HepG2 (cell line): ENCODE data around the gene WNT4. TPM values are rescaled to one million over a fixed set of nuclear protein-coding genes. Genes with fewer than 3 reads are reported as not detected.

Source experiments
- CERS6 ChIP-seq: sonication (generic); formaldehyde crosslinking; IDR thresholded peaks from 2 replicates; pipeline ENCODE4 v1.5.0; 2020; ENCODE audit warnings: missing genetic modification reagents
- STAT6 ChIP-seq: sonication (generic); formaldehyde crosslinking; IDR thresholded peaks from 2 replicates; pipeline ENCODE4 v1.4.0; 2020; ENCODE audit warnings: missing genetic modification reagents, mild to moderate bottlenecking, borderline replicate concordance
- ZNF574 ChIP-seq: sonication (generic); formaldehyde crosslinking; IDR thresholded peaks from 2 replicates; pipeline ENCODE4 v1.4.0; 2020; ENCODE audit warnings: missing genetic modification reagents
- ZUFSP ChIP-seq: sonication (generic); formaldehyde crosslinking; IDR thresholded peaks from 2 replicates; pipeline ENCODE4 v1.9.0; 2021; ENCODE audit warnings: missing genetic modification reagents, mild to moderate bottlenecking, borderline replicate concordance
- polyA plus RNA-seq, 8 experiments: library from polyadenylated mRNA; depleted of rRNA in 3 of 8; stranded (reverse) in 7 of 8; unstranded in 1 of 8; fragments of >200 nt; fragmentation: Illumina TruSeq in 4 of 8; extraction: Trizol in 4 of 8; gene quantifications; 2 replicates each; pipeline versions ENCODE4 v1.2.1 to v1.2.3, GENCODE V29; 2011 to 2016; ENCODE audit warnings: low read depth in 4 of 8, missing spikeins in 1 of 8, mixed read lengths in 1 of 8; ENCODE audit not compliant: insufficient read depth in 1 of 8
- total RNA-seq, 5 experiments: library from RNA; depleted of rRNA; stranded (reverse); fragments of >200 nt; fragmentation: Illumina TruSeq; extraction: Trizol; gene quantifications; 2 replicates each; pipeline ENCODE4 v1.2.3, GENCODE V29; 2016; ENCODE audit warnings: low read depth in 1 of 5

WNT4 gene
- total and polyA plus RNA-seq, 2 of the 13 experiments (the other 11 are each of a cell fraction or from before 2014, with no cell fraction given) = not detected

- TF ChIP-seq ZNF574 (CRISPR knock-in tag) = no peak
- no peak for TF ChIP-seq STAT6
- no peak for TF ChIP-seq ZUFSP (CRISPR knock-in tag)
- no peak for TF ChIP-seq CERS6 (CRISPR knock-in tag)
Observed at GRCh38 chr1:22133931-22134324, 9.0 kb downstream of the WNT4 start (continued).
